HG02571 (cell line): ENCODE measurements around the gene C1QC.

Experiments used
- ATAC-seq: cut with Tn5 transposase; IDR thresholded peaks from one replicate; pipeline ENCODE4 v1.9.1; 2021; ENCODE audit warnings: mild to moderate bottlenecking, moderate library complexity; ENCODE audit not compliant: unreplicated experiment

Gene C1QC

GRCh38 chr1:22643381-22643780 is at the start of gene C1QC:
TSS of gene C1QC (plus strand) at chr1:22643633. CDS start at chr1:22644024, 391 bp downstream.
- no peak for ATAC-seq

- ATAC-seq, result no peak
Observed at GRCh38 chr1:22594396-22594795, 49.0 kb upstream of the C1QC start.

- no peak for ATAC-seq
Observed at GRCh38 chr1:22595108-22595507, 48.3 kb upstream of the C1QC start.

GRCh38 chr1:22597301-22597965 is 46.0 kb upstream of the C1QC start:
- ATAC-seq, result no peak

DNA sequence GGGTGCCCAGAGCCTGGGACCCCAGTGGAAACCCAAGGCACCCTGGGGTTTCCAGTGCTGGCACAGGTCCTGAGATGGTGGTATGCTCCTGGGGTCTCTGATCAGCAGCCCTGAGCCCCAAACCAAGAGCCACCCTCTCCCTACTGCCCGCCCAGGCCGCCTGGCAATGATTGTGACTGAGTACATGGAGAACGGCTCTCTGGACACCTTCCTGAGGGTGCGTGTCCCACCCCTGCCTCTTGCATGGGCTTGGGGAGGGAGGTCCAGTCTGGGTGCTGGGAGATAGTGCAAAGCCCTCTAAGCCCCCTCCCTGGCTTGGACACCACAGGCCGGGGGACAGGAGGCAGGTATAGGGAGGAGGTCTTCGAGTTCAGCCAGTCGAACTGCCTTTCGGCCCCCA is 45.4 kb upstream of the C1QC start:
- no peak for ATAC-seq

- ATAC-seq, result no peak
Observed at GRCh38 chr1:22598736-22599135, 44.7 kb upstream of the C1QC start.

- no peak for ATAC-seq
Observed at GRCh38 chr1:22600071-22600816, 43.2 kb upstream of the C1QC start.

- no peak for ATAC-seq
Observed at GRCh38 chr1:22600817-22601605, 42.4 kb upstream of the C1QC start.

DNA sequence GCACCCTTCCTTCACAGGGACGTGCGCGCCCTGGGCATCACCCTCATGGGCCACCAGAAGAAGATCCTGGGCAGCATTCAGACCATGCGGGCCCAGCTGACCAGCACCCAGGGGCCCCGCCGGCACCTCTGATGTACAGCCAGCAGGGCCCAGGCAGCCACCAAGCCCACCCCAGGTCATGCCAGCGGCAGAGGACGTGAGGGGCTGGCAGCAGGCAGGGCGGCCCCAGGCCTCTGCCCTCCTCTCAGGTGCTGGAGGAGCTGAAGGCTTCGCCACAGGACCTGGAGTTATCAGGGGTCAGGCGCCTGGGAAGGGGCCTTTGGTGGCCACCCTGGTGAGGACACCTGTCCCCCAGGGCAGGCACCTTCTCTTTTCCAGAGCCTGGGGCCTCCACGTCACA is 41.8 kb upstream of the C1QC start:
- ATAC-seq, result no peak

DNA sequence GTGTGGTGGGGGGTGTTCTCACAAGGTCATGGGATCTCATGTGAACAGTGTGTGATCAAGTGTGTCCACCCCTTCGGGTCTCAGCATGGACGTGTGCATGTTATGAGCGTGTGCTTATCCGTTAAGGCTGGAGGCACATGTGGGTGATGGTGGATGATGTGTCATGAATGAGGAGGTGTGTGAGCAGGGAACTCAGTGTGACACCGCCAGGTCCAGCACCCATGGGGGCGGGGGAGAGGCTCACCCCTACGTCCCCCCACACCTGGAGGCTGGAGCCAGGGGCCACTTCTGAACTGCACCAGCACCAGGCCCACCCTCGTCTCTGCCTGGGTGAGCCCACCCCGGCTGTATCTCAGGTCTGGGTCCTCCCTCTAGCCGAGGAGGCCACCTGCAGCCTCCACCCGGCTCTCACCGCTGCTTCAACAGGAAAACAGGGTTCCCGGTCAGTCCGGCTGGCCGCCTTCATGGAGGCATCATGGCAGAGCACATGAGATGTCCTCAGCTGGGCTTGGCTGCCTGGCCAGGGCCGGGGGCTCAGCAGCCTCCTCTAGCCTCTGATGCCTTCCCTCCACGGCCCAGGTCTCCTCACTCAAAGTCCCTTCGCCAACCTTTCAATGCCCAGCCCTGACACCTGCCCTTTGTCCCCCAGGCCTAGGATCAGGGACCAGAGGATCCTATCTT is 41.2 kb upstream of the C1QC start:
- no peak for ATAC-seq

DNA sequence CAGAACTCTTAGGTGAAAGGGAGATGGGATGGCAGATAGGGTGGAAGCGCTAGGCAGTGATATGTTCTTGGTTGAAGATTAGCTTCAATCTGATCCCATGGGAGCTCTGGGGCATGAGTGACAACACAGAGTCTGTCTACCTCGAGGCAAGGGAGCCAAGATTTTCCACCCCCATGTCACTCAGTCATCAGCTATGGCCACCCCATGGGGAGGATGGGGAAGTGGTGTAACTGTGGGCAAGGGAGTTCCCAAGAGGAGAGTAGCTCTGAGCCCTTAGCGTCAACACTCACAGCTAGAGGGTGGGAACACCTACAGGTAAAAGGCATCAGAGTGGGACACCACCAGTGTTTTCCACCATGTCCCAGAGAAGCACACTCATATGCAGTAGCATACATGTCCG is 37.3 kb upstream of the C1QC start:
- no peak for ATAC-seq

DNA sequence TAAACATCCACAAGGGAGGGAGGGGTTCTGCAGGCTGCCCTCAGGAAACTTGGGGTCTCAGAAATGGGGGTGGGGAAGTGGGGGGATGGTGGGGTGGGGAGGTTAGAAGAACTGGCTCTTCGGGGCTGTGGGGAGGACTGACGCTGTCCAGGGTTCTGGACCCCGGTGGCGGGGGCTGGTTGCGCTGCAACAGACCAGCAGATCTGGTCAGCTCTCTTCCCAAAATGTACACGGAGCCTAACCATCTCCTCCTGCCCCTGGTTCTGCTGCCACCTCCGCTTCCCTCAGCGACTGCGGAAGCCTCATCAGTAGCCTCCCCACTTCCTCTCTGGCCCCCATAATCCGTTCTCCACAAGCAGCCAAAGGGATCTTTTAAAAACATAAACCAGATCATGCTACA is 36.3 kb upstream of the C1QC start:
- no peak for ATAC-seq

- ATAC-seq, result no peak
Observed at GRCh38 chr1:22608361-22608760, 35.1 kb upstream of the C1QC start.

DNA sequence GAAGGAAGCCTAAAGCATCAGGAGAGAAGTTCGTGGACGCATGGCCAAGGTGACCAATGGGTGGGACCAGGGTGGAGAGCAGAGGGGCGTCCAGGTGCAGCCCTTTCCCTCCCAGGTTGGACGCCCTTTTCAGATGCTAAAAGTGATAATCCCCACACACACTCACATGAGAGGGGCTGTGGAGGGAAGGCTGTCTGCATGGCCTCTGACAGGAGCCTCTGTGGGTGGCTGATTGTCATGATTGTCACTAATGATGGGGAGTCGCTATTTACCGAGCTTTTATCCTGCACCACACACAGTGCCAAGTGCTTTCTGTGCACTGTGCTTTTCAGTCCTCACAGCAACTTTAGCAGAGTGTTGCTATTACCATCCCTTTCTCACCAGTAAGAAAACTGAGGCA is 34.1 kb upstream of the C1QC start:
- no peak for ATAC-seq

- ATAC-seq, result no peak
Observed at GRCh38 chr1:22611530-22611947, 31.9 kb upstream of the C1QC start.

DNA sequence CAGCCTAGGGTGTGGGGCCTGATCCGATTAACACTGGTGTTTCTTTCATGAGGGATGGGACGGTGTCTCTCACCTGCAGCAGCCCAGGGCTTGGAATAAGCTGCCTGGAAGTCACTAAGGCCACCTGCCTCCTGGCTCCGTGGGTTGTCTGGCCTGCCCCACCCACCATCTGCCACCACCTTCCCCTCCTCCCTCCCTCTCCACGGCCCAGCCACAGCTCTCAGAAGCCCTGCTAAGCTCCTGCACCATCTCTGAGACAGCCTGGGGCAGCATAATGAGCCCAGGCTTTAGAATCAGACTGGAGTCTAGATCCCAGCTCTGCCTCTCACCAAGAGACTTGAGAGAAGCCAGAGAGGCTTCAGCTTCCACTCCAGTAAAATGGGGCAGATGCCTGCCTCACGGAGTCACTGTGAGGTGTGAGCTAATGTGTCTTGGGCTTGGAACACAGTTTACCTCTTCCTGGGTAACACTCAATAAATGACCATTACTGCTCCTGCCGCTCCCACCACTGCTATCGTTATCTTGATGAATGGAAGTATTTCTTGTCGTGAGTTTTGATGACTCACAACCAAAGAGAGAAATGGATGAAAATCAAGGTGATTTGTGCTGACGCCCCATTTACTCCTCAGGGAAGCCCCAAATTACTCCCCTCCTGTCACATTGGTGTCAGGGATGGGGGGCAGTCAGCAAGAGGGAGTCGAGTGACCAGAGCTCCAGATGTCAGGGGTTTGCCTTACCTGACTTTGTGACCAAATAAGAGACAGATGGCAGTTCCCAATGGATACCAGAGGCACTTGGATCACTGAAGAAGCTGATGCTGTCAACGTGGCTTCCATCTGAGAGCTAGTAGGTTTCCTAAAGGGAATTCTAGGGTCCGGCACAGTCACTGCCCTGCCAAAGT is 30.5 kb upstream of the C1QC start:
- no peak for ATAC-seq

DNA sequence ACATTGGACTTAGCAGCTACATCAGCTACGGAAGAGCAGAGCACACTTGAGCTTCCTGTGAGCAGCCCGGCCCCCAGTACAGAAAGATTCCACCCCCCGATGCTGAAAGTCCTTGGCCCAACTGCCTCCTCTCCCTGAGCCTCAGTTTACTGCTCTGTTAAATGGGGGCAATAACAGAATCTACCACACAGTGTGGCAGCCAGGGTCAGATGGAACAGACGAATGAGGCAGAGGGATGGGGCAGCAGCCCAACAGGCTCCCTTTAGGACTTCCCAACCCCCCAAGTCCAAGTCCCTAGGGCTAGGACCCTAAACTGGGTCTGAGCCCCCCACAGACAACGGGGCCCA is 29.9 kb upstream of the C1QC start:
- no peak for ATAC-seq

GRCh38 chr1:22613951-22614350 is 29.5 kb upstream of the C1QC start:
- no peak for ATAC-seq

GRCh38 chr1:22615886-22616285 is 27.5 kb upstream of the C1QC start:
- no peak for ATAC-seq

DNA sequence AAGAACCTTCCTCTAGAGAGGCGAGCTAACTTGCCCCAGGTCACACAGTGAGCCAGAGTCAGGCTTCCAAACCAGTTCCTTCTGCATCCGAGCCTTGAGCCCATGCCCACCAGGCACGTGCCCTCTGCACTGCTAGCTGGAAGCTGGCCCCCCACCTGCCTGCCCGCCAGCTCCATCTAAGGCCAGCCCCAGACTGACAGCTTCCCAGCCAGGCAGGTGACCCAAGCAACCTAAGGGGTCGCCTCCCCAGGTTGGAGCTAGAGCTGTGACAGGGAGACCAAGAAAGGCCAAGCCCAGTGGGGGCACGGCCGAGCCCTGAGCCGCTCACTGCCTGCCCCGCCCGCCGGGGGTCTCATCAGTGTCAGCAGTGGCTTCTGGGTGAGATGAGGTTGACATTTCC is 26.9 kb upstream of the C1QC start:
- no peak for ATAC-seq
